Stimulated activated CD8-positive, alpha-beta memory T cell treated with anti-CD3 and anti-CD28 coated beads, Interleukin-4, amount 100 ng/mL, for 24 hours (primary cell): ENCODE measurements around the gene GPR42.
"Not testable (repeated sequence)": the region's sequence is repeated elsewhere in the genome, so short reads cannot be mapped to it uniquely, and the experiment has no call there.

Experiments
- DNase-seq: peaks from one replicate; pipeline ENCODE4 v3.0.0-alpha.2; 2020; ENCODE audit warnings: low read depth

The GPR42 gene

DNA sequence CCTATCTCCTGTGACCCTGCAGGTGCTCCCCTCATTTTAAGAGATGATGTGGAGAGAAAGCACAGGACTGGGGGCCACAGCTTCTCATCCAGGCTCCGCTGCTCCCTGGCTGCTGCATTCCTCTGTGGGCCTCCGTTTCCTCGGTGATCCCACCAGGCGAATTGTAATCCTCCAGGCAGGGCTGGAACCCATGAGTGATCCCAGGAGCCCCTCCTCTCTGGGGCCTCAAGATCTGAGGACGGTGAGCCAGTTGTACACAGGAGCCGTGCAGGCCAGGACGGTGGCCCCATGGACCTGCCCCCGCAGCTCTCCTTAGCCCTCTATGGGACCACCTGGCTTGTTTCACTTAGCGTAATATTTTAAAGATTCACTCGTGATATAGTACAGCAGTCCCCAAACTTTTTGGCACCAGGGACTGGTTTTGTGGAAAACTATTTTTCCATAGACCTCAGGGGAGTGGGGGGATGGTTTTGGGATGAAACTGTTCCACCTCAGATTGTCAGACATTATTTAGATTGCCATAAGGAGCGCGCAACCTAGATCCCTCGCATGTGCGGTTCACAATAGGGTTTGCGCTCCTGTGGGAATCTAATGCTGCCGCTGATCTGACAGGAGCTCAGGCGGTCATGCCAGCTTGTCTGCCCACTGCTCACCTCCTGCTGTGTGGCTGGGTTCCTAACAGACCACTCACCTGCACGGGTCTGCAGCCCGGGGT lies 7.0 kb upstream of the GPR42 start:
- no peak for DNase-seq

DNA sequence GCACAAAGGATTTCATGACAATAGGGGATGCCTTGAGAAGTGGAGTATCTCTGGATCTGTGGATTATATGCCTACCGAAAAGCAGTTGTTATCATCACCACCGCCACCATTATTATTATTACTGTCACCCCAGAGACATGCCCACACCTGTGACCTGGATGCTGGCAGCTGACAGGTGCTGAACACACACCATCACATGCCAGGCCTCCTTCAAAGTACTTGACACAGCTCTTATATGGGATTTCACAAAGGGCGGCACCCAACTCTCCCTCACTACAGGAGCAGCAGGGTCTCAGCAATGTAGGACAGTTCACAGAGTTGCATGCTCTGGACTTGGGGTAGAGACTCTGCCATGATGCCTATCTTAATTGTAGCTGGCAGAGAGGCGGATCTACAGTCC lies 5.6 kb upstream of the GPR42 start:
- no peak for DNase-seq

DNA sequence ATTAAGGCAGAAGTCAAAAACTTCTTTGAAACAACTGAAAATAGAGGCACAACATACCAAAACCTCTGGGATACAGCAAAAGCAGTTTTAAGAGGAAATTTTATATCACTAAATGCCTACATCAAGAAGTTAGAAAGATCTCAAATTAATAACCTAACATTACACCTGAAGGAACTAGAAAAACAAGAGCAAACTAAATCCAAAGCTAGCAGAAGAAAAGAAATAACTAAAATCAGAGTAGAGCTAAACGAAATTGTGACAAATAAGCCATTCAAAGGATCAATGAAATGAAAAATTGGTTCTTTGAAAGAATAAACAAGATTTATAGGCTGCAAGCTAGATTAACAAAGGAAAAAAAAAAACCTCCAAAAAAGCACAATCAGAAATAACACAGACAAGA lies 2.5 kb upstream of the GPR42 start:
- DNase-seq: no peak

DNA sequence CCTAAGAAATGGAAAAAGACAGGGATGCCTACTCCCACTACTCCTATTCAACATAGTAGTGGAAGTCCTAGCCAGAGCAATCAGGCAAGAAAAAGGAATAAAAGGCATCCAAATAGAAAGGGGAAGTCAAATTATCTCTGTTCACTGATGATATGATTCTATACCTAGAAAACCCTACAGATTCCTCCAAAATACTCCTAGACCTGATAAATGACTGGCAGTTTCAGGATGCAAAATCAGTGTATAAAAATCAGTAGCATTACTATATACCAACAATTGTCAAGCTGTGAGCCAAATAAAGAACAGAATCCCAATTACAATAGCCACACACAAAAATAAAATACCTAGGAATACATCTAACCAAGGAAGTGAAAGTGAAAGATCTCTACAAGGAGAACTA lies 1.3 kb upstream of the GPR42 start:
- DNase-seq: no peak

DNA sequence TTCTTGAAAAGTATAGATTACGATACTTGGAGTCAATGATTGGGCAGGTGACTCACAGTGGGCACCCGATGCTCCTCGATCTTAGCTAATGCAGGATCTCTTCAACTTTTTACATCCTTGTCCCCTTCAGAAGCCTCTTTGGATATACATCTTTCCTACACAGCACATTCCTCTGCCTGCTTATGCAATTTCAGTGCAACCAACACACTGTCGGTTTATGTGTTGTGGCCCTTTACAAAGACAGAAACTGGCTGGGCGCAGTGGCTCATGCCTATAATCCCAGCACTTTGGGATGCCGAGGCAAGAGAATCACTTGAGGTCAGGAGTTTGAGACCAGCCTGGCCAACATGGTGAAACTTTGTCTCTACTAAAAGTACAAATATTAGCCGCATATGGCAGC lies 2.6 kb downstream of the GPR42 start:
- no peak for DNase-seq

DNA sequence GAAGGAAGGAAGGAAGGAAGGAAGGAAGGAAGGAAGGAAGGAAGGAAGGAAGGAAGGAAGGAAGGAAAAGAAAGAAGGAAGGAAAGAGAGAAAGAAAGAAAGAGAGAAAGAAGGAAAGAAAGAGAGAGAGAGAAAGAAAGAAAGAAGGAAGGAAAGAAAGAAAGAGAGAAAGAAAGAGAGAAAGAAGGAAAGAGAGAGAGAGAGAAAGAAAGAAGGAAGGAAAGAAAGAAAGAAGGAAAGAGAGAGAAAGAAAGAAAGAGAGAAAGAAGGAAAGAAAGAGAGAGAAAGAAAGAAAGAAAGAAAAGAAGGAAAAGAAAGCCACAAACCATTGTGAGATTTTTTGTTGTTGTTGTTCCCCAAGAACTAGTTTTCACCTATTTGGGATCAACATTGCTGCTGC lies 3.2 kb downstream of the GPR42 start:
- DNase-seq: not testable (repeated sequence)

DNA sequence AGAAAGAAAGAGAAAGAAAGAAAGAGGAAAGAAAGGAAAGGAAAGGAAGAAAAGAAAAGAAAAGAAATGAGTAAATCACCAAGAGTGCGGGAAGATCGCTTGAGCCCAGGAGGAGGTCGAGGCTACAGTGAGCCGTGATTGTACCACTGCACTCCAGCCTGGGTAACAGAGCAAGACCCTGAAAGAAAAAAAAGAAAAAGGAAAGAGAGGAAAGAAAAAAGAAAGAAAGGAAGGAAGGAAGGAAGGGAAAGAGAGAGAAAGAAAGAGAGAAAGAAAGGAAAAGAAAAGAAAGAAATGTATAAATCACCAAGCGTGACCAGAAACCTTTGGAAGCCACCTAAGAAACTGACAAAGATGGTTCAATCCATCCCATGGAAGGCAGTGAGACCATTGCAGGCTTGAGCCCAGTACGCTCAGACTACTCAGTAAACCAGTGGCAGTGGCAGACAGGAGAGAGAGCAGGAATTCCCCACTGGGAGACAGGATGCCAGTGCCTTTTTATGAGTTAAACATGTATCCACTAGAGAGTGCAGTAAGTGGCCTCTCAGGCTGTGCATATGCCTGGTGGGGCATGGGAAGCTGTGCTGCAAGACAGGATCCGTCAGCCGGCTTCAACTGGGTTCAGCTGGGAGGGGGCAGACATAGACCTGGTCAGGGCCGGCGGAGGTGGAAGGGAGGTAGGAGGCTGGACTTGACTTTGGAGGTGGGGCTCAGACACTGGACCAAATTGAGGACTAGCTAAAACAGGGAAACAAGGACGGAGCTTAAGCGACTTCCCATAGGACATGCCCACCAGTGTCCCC lies 4.8 kb downstream of the GPR42 start:
- DNase-seq: no peak

DNA sequence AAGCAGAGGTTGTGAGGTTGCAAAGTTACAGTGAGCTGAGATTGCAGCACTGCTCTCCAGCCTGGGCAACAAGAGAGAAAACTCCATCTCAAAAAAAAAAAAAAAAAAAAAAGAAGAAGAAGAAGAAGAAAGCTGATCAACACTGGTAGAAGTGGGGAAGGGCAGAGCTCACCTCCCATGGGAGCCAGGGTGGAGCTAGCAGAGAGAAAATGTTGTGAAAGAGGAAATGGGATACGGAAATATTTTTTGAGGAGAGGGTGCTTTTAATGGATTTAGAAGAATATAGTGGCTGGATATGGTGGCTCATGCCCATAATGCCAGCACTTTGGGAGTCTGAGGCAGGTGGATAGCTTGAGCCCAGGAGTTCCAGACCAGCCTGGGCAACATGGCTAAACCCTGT lies 6.8 kb downstream of the GPR42 start:
- DNase-seq: no peak

DNA sequence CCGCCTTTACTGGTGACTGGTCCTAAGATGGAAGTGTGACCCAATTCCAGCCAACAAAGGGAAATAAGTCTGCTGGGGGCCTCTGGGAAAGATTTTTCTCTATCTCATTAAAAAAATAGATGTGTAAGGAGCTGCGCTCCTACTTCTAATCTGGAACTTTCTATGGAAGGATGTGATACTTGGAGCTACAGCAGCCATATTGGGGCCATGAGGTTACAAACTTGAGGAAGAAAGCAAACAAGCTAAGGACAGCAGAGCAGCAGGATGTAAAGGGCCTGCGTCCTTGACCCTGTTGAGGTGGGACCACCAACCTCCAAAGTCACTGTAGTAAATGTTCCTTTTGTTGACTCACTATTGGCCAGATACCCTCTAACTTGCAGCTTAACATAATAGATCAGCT lies 7.5 kb downstream of the GPR42 start:
- no peak for DNase-seq

DNA sequence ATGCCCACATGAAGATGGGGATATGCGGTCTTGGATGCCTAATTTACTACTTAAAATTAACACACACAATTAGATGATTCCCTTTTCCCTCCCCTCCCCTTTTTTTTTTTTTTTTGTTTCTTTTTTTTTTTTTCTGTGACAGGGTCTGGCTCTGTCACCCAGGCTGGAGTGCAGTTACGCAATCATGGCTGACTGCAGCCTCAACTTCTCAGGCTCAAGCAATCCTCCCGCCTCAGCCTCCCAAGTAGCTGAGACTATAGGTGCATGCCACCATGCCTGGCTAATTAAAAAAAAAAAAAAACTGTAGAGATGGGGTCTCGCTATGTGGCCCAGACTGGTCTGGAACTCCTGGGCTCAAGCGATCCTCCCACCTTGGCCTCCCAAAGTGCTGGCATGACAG lies 8.7 kb downstream of the GPR42 start:
- DNase-seq: not testable (repeated sequence)

DNA sequence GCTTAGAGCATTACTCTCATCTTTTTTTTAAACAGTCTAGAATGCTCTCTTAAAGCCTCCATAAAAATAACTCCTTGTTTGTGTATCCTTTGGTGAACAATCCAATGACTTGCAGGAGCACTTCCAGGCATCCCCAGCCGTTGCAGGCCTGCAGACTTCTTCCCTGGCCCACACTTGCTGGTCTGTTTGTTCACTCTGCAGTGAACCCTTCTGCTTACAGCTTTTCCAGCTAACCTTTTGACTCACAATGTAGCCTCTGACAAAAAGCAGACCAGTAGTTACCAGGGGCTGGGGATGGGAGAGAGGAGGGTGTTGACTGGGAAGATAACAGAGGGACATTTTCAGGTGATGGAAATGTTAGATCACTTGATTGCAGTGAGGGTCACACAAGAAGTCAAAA lies 9.1 kb downstream of the GPR42 start:
- no peak for DNase-seq

DNA sequence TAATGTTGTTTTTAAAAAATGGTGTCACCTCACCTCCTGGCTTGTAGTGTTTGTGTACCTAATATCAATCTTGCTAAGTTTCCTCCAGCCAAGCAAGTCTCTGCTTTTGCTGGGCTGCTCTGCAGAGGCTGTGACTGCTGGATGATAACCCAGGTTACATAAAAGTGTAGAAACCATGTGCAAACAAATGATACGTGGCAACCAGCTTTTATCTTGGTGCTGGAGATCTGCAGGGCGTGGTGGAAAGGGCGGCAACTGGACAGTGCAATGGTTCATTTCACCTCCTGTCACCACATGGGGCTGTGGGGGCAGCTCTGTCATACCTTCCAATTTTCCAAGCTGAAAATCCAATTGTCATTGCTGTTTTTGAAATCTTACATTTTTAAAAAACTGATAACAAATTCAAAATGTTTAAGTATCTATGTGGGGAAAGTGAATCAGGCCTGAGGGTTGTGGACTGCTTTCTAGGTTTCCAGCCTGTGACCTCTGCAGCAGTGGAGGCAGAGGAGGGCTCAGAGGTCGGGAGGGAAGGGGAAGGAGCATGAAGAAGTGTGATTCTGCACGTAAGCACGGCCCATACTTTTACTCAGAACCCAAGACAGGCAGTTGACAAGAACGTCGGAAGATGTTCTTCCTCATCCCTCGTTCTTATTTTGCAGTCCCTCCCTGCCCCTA lies 9.7 kb downstream of the GPR42 start:
- DNase-seq: no peak

DNA sequence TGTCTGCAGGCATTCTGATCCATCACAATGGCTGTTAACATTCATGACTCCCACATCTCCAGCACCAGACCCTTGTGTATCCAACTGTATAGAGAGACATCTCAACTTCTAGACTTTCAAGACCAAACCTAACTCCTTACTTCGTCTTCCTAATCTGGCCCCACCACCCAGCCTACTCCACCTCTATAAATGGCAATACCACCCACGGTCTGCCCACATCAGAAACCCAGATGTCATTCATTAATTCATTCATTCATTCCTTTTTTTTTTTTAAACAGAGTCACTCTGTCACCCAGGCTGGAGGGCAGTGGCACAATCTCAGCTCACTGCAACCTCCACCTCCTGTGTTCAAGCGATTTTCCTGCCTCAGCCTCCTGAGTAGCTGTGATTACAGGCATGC lies 10.4 kb downstream of the GPR42 start:
- no peak for DNase-seq

DNA sequence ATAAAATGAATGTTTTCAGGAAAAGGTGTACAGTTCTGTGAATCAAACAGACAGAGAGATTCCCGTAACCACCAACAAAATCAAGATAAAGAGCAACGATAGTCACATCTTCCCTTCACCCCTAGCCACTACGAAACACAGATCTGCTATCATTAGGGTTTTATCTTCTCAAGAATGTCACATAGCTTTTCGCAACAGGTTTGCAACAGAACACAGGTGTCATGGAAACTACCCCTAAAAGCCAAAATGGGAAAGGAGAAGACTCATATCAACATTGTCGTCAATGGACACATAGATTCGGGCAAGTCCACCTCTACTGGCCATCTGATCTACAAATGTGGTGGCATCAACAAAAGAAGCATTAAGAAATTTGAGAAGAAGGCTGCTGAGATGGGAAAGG lies 11.1 kb downstream of the GPR42 start:
- no peak for DNase-seq

DNA sequence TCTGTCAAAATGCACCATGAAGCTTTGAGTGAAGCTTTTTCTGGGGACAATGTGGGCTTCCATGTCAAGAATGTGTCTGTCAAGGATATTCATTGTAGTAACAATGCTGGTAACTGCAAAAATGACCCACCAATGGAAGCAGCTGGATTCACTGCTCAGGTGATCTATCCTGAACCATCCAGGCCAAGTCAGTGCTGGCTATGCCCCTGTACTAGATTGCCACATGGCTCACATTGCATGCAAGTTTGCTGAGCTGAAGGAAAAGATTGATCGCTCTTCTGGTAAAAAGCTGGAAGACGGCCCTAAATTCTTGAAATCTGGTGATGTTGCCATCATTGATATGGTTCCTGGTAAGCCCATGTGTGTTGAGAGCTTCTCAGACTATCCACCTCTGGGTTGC lies 12.7 kb downstream of the GPR42 start:
- DNase-seq: no peak

DNA sequence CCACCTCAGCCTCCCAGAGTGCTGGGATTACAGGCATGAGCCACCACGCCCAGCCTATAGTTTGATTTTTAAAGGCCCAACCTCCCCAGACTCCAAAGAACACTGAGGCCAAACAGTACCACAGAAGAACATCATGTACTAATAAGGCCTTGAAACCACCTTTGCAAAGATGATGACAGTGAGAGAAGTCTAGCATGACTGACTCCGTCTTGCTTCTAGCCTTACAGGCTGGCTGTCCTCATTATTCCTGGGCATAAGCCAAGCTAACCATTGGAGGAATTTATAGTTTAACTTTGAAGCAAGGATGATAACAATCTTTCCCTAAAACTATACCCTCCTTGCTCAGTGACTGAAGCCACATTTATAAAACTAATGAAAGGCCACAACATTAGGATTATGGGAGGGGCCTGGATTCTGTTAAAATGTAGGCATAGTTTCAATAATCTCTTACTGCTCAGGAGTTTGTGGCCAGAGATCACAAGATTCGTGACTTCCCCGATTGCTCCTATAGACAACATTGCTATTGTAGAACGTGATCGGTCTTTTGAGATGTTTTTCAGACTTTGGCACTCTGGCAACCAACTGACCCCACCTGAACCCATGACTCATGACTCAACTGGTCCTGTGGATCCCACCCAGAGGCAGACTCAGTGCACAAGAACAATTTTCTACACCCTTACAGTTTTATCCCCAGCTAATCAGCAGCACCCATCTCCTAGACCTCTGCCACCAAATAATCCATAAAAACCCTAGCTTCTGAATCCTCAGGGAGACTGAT lies 17.6 kb downstream of the GPR42 start:
- no peak for DNase-seq

DNA sequence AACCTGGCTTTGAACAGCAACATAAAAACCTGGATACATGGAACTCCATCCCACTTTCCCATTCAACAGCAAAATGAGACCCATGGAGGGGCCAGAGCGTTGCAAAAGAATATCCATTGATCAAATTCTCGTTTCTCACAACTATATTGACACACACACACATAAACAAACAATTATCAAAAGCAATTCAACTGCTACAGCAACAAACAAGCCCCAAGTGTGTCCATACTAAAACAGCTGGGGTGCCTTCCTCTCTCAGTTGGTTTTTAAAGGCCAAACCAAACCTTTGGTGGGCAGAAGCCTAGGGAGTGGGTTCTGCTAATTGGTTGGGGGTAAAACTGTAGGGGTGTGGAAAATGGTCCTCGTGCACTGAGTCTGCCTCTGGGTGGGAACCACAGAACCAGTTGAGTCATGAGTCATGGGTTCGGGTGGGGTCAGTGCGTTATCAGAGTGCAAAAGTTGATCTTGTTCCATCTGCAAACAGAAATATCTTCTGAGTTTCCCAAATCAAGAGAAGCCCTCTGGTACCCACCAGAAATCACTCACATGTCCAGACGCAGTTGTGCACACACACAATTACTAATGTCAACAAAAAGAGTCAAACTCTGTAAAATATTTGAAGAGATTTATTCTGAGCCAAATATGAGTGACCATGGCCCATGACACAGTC lies 18.5 kb downstream of the GPR42 start:
- DNase-seq: no peak

DNA sequence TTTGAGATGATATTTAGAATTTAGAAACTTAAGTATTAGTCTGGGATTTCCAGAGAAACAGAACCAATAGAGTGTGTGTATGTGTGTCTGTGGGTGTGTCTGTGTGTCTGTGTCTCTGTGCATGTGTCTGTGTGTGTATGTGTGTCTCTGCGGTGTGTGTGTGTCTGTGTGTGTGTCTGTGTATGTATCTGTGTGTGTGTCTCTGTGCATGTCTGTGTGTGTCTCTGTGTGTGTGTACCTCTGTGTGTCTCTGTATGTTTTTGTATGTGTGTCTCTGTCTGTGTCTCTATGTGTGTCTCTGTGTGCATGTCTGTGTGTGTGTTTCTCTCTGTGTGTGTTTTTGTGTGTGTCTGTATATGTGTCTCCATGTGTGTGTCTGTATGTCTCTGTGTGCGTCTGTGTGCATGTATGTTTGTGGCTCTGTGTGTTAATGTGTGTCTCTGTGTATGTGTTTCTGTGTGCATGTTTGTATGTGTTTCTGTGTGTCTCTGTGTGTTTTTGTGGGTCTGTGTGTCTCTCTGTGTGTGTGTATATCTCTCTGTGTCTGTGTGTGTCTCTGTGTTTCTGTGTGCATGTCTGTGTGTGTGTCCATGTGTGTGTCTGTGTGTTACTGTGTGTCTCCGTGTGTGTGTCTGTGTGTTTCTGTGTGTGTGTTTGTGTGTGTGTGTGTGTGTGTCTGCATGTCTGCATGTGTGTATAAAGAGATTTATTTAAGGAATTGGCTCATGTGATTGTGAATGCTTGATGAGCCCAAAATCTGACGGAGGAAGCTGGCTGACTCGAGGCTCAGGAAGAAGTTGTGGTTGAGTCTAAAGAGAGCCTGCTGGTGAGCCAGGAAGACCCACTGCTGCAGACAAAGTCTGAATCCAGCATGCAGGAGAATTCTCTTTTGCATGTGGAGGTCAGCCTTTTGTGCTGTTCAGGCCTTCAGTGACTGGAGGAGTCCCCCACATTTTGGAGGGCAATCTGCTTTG lies 22.2 kb downstream of the GPR42 start:
- no peak for DNase-seq

DNA sequence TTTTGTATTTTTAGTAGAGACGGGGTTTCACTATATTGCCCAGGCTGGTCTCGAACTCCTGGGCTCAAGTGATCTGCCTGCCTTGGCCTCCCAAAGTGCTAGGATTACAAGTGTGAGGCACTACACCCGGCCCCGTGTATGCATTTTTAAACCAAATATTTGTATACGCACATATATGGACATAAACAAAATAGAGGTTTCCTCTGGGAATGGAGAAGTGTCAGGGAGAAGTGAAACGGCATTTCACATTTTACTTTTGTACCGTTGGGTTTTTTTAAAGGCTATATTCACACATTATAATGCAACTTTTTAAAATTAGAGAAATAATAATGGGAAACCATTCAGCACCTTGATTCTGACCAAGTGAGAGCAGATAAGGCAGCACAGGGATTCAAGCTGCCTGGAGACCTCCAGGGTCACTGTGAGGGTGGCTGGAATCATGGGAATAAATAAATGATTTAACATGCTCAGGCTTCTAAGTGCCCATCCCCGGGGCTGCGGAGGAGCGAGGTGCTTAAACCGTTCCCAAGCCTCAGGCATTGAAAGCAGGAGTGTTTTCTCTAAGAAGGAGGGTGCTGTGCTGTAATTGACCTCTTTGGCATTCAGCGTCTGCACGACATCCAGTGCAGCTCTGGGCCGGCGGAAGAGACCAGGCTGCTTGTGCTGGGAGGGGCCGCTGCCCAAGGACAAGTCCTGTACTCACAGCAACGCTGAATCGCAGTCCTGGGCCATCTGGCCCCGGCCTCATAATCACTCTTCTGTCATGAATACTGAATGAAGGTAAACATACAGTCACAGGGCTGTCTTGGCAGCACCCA lies 24.7 kb downstream of the GPR42 start:
- DNase-seq: no peak
